GM13976 (cell line): ENCODE data around the gene CERKL.

ENCODE experiments used
- DNase-seq: peaks from one replicate; pipeline ENCODE4 v3.0.0; 2012; ENCODE audit warnings: low spot score
- in situ Hi-C: fragments of 300-500 bp; cut with MboI; formaldehyde crosslinking; loops from one replicate; pipeline ENCODE4 v1.12.0; 2022; ENCODE audit warnings: low sequenced_read_pairs, mixed read lengths, inconsistent platforms; ENCODE audit not compliant: unreplicated experiment
- TF ChIP-seq, protein P1 (sequence below): IDR thresholded peaks from 2 replicates; pipeline ENCODE4 v1.5.1; 2012; ENCODE audit warnings: borderline replicate concordance, mild to moderate bottlenecking; ENCODE audit not compliant: insufficient read depth; ENCODE audit errors: extremely low read depth, missing control alignments, control extremely low read depth

Gene CERKL

DNA sequence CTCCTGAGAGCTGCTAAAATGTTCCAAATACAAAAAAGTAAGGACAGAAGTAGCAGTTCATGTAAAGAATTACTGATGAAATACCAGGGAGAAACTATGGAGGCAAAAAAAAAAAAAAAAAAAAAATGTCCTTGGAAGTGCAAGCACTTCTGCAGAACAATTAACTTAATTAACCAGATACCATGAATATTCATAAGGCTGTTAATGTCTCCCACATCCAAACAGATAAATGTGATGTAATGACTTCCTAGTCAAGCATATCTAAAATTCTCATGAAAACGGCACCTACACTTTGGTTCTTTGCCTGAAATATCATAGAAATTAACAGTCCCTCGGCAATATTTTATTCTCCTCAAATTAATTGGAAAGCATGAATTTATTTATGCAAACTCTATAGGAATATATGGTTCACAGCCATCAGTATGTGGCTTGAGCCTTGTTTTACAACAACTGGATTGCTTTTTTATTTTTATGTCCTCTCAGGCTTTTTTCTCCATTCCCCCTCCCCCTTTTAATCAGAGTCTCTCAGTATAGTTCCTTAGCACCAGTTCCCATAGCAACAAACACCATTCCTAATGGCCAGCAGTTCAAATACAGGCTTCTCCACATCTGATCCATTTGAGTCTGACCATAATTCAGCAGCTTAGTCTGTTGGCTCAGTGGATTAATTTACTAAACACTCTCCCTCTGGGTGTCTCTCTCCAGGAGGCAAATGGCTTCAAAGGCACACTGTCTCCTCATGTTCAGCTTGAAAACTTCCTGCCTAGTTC, 102.7 kb downstream of the CERKL start:
- no peak for DNase-seq
- TF ChIP-seq, protein P1, sequence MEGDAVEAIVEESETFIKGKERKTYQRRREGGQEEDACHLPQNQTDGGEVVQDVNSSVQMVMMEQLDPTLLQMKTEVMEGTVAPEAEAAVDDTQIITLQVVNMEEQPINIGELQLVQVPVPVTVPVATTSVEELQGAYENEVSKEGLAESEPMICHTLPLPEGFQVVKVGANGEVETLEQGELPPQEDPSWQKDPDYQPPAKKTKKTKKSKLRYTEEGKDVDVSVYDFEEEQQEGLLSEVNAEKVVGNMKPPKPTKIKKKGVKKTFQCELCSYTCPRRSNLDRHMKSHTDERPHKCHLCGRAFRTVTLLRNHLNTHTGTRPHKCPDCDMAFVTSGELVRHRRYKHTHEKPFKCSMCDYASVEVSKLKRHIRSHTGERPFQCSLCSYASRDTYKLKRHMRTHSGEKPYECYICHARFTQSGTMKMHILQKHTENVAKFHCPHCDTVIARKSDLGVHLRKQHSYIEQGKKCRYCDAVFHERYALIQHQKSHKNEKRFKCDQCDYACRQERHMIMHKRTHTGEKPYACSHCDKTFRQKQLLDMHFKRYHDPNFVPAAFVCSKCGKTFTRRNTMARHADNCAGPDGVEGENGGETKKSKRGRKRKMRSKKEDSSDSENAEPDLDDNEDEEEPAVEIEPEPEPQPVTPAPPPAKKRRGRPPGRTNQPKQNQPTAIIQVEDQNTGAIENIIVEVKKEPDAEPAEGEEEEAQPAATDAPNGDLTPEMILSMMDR: no peak
- in situ Hi-C loops: loop anchor here (25.0 kb wide), 1 partner anchor 467 kb away; no protein-coding TSS in a partner anchor

DNA sequence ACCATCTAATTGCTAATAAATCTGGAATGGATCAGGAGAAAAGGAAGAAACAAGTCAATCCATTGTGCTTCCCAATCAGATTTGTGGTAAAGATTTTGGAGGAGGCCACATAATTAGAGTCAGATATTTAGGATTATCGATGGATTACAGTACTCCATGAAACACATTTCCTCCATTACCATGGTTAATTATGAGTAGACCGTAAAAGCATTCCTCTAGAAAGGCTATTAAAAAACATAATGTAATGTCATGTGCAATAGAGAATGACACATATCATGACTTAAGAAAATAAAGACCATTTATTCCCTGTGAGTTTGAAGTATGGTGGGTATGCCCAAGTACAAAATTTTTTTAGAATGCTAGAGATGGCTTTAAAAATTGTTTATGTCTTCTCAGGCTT, 103.7 kb downstream of the CERKL start:
- DNase-seq: no peak
- TF ChIP-seq, protein P1: no peak
- in situ Hi-C loops: loop anchor here (25.0 kb wide), 1 partner anchor 466 kb away; no protein-coding TSS in a partner anchor

DNA sequence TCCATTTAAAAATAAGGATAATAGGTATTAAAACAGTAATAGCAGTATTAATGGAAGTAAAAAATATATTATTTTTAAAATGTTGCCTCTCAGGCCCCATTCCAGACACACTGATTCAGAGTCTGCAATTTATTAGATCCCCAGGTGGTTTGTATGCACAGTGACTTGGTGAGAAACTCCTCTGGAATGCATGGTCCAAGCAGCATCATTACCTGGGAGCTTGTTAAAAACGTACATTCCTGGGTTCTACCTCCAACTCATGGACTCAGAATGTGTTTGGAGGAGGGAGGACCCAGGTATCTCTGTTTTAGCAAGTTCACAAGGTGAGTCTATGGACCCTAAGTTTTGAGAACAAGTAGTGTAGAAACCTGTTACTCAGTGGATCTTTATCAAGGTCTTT, 104.1 kb downstream of the CERKL start:
- in situ Hi-C loops: loop anchor here (25.0 kb wide), 1 partner anchor 466 kb away; no protein-coding TSS in a partner anchor
- TF ChIP-seq, protein P1: no peak
- no peak for DNase-seq

DNA sequence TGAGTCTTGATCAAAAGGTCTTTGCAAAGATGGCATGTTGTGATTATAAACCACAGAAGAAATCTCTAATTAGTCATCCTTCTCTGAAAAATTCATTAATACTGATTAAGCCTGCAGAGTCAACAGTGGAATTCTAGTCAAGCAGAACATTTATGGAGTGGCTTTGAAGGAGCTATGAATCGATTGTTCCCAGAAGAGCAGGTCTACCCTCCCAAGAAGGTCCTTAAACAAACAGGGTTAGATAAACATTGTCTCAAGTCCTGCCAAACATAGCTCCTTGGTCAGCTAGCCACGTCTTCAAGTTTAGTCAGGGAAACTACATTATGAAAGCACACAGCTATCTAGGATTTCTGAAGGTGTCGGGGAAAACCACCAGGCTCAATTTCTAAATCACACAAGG, 110.8 kb downstream of the CERKL start:
- TF ChIP-seq, protein P1: no peak
- in situ Hi-C loops: no loop called here
- no peak for DNase-seq

DNA sequence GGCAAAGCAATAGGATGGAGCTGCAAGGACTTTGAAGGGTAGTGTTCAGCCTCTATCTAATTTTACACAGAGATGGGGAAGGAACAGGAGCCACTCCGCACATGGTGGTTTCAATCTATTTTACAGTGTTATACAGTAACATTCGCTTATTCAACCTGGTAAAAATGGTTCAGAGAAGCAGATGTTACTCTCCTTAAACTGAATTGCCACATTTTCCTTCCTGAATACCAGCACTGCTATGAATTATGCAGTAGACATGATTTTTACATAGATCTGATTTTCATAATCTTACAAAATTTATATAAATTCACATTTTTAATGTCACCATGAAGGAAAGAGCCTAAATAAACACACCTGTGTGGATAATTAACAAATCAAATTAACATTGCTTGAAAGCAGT, 114.7 kb downstream of the CERKL start:
- no peak for DNase-seq
- in situ Hi-C loops: no loop called here
- TF ChIP-seq, protein P1: no peak

DNA sequence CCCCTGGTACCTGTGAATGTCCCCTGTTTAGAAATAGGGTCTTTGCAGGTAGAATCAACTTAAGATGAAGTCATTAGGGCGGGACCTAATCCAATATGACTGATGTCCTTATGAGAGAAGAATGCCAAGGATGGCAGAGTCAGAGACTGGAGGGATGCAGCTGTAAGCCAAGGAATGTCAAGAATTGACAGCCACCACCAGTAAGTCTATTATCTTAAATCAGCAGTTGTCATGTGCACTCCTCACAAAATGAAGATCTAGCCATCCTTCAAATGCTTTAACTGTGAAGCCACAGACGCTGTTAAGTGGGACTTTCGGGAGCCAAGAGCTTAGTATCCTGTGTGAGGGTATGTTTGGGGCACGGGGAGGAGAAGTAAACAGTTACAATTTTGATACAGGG, 116.5 kb downstream of the CERKL start:
- in situ Hi-C loops: no loop called here
- TF ChIP-seq, protein P1: no peak

DNA sequence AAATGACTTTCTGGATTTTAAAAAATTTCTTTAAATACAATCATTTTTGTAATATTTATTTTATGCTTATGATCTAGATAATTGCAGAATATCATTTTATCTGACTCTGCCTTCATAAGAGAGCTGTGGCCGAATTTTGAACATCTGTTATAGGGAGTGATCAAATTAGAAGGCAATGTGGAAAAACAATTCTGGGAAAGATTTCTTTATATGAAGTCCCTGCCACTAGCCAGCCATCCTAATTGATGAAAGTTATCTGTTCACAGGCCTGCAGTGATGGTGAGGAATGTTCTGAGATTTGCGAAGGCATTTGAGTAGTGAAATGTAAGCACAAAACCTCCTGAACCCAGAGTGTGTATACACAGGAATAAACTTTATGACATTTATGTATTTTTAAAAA, 120.2 kb downstream of the CERKL start:
- in situ Hi-C loops: no loop called here
- DNase-seq: no peak
- TF ChIP-seq, protein P1: no peak

More for the DNA sequence above, 116.5 kb downstream of the CERKL start:
- no peak for DNase-seq
